ENCODE measurements around the gene PLXNC1.

- TF ChIP-seq CTCF (IDR thresholded peaks at IDR 0.05; ENCODE audit: insufficient read depth, low read length) (no peak), POLR2AphosphoS5 (IDR thresholded peaks at IDR 0.05; ENCODE audit: low read depth) (no peak), REST (IDR thresholded peaks at IDR 0.05; ENCODE audit: insufficient replicate concordance, low read depth) (no peak), GABPA (IDR thresholded peaks at IDR 0.05; ENCODE audit: low read depth) (no peak)
Measured at GRCh38 chr12:94267537-94267872, 119.1 kb downstream of the PLXNC1 start.

Measured in HL-60 (cell line).